Cerebellar cortex (tissue), 1 donor: ENCODE measurements around the gene ZDHHC11B.
"Not testable (repeated sequence)": the region's sequence is repeated elsewhere in the genome, so short reads cannot be mapped to it uniquely, and the experiment has no call there.

Experiments
- DNase-seq: peaks from one replicate; pipeline ENCODE4 v3.0.0-alpha.2; 2015; ENCODE audit warnings: low spot score

The ZDHHC11B gene

GRCh38 chr5:783881-784427 lies 575 bp downstream of the ZDHHC11B start:
- peak; percentile 44 for DNase-seq

- DNase-seq: not testable (repeated sequence)
Measured at GRCh38 chr5:783049-783802, 1.3 kb downstream of the ZDHHC11B start.

DNA sequence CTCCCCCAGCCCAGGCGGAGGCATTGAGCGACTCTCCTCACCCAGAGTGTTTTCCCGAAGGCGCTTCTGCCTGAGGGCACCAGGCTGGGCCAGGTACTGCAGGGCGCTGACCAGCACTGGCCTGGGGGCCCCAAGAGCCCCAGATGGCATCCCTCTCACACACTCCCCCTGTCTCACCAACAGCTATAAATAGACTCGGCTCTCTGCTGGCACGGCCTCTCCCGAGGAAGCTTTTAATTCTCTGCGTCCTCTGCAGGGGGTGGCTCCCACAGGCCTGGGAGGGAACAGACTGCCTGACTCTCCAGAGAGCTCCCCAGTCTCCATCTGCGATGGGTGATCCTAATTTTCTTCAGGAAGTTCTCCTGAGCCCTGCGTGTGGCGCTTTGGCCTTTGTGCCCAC lies 2.2 kb downstream of the ZDHHC11B start:
- DNase-seq: not testable (repeated sequence)

- DNase-seq: not testable (repeated sequence)
Measured at GRCh38 chr5:780571-780970, 4.0 kb downstream of the ZDHHC11B start.

DNA sequence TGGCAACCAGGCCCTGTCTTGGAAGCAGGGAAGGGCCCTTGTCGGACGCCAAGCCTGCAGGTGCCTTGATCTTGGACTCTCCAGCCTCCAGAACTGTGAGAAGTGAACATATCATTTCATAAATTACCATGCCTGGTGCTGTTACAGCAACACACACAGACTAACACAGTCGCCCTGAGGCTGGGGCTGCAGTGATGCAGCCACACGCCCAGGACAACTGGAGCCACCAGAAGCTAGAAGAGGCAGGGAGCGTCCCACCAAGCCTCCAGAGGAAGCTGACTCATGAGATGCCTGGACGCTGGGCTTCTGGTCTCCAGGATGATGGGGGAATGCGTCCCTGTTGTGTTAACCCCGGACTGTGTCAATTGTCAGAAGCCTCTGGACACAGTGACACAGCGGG lies 5.6 kb downstream of the ZDHHC11B start:
- not testable (repeated sequence) for DNase-seq

DNA sequence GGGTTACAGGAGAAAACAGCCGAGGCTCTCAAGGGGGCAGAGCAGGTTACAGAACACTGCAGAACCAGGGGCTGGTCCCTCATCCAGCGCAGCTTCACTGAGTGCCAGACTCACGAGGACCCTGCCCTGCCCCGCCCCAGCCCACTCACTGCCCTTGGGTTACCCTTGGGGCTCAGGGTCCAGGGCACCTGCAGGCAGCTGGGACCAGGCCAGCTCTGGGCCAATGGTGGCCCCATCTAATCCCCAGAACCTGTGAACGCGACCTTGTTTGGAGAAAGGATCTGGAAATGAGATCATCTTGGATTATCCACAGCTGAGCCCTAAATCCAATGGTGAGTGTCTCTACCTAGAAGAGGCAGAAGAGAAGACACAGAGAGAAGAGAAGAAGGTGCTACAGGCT lies 6.1 kb downstream of the ZDHHC11B start:
- DNase-seq: not testable (repeated sequence)

GRCh38 chr5:777756-778161 lies 6.8 kb downstream of the ZDHHC11B start:
- no peak for DNase-seq

GRCh38 chr5:776862-777711 lies 7.4 kb downstream of the ZDHHC11B start:
- DNase-seq: no peak

GRCh38 chr5:775961-776861 lies 8.3 kb downstream of the ZDHHC11B start:
- no peak for DNase-seq

GRCh38 chr5:775595-775960 lies 9.0 kb downstream of the ZDHHC11B start:
- not testable (repeated sequence) for DNase-seq

- not testable (repeated sequence) for DNase-seq
Measured at GRCh38 chr5:774854-775505, 9.5 kb downstream of the ZDHHC11B start.

DNA sequence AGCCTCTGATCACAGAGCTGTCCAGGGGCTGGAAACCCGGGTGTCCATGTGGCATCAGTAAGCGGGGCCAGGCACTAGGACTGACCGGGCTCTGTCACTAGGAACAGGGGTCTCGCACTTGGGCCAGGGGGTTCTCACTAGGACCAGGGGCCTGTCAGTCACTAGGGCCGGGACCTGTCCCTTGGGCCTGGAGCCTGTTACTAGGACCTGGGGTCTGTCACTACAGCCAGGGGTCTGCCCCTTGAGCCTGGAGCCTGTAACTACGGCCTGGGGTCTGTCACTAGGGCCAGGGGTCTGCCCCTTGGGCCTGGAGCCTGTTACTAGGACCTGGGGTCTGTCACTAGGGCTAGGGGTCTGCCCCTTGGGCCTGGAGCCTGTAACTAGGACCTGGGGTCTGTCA lies 10.2 kb downstream of the ZDHHC11B start:
- DNase-seq: not testable (repeated sequence)

DNA sequence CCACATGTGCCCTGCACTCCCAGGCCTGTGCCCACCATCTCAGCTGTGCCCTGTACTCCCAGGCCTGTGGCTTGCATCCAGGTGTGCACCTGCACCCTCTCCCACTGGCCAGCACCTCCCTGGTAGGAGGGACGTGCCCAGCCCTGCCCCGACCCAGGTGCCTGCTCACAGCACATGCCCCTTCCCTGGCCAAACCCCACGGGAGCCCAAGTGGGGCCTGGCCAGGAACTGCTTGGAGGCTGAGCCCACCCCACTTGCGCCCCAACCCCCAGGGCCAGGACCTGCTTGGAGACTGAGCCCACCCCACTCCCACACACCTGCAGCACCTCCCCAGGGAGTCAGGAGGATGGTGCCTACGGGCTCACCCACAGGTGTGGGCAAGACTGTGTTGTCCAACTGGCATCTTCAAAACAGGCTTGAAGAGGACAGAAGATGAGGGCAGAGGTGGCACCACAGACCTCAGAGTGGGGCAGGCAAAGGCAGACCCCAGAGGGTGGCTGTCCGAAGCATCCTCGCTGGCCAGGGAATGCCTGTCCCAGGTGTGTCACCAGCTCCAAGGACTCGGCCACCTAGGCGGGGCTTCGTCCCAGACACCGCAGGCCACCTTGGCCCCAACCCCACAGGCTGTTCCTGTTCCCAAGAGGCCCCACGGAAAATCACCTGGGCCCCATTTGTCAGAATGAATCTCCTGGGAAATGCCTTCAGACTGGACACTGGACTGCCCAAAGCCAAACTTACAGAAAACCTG lies 10.8 kb downstream of the ZDHHC11B start:
- no peak for DNase-seq

DNA sequence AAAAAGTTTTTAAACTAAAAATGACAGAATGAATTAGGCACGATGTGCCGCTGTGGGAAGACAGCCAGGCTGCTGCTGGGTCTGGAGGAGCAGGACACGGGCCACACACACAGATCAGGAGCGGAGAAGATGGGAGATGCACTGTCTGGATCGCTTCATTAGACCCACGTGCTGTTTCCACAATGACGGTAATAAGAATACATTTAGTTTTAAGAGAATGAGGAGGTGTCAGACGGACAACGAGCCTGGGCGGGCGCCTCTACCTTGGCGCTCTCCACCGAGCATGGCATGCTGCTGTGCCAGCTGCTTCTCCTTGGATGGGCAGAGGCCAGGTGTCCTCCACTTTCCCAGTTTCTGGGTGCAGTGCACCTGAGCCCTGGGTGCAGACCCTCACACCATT lies 11.6 kb downstream of the ZDHHC11B start:
- DNase-seq: not testable (repeated sequence)

DNA sequence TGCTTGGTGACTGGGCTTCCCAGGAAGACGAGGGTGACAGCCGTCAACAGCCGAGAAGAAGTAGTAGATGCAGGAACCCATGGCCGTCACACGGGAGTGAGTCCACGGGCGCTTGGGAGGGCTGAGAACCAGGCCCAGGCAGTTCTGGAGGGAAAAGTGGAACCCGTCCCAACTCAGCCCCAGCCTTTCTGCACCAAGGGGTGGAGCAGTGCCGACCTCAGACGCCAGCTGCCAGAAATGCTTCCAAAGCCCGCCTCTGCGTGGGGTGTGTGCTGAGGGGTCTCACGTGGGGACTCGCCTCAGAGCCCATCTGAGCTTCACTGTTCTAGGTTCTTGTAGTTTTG lies 12.0 kb downstream of the ZDHHC11B start:
- not testable (repeated sequence) for DNase-seq

GRCh38 chr5:771841-772546 lies 12.5 kb downstream of the ZDHHC11B start:
- DNase-seq: not testable (repeated sequence)

DNA sequence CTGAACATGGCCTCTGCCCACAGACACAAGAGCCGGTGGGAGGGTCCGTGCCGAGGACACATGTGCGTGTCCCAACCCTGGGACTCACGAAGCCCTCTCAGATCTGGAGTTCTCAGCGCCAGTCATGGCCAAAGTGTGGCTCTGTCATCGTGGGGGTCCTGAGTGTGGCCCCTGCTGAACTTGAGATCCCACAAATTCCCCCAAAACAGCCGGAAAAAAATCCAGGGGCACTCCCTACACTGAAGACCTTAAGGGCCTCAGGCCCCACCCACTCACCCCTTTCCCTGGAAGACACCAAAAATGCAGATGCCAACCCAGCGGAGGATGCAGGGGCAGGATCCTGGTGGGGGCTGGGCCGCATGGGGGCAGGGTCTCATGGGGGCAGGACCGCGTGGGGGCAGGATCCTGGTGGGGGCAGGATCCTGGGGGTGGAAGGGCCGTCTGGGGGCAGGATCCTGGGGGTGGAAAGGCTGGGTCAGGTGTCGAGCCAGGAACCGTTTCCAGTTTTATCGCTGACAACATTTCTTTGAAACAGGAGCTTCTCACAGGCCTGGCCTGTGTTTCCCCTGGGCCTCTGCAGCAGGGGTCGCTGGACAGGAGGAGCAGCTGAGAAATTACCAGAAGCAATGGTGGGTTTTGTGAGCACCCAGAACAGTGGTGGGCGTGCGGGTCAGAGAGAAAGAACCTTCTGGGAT lies 13.3 kb downstream of the ZDHHC11B start:
- not testable (repeated sequence) for DNase-seq

DNA sequence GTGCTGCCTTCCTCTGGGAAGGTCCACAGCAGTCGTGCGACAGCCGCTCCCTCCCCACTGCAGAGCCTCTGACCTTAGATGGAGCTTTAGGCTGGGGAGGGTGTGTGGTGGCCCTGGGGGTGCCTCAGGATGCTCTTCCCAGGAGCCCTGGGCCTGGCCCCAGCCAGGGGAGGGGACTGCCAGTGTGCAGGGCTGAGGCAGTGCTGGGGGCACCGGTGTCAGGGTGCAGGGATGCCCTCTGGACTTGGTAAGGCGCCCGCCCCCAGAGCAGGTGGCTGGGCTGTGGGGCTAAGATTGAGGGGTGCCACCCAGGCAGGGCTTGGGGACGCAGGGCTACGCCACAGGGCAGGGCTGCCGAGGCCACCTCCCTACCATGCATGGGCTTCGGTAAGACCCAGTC lies 13.9 kb downstream of the ZDHHC11B start:
- DNase-seq: not testable (repeated sequence)

- not testable (repeated sequence) for DNase-seq
Measured at GRCh38 chr5:769485-770145, 14.9 kb downstream of the ZDHHC11B start.
